Natural killer cell (primary cell): ENCODE measurements around the gene TMEM43. TPM values are rescaled to one million over a fixed set of nuclear protein-coding genes. Genes with fewer than 3 reads are reported as not detected.

ENCODE experiments used
- ATAC-seq, 3 donors: fragments of 150-1000 bp in 2 of 3; fragments of 200-7000 bp in 1 of 3; cut with Tn5 transposase; 1 replicate in 1 of 3; 2 replicates in 2 of 3; pipeline ENCODE4 v1.10.0; 2021; ENCODE audit warnings: mild to moderate bottlenecking in 2 of 3, moderate library complexity in 2 of 3
- DNase-seq, 2 donors: peaks; one replicate each; pipeline versions ENCODE4 v3.0.0 to v3.0.0-alpha.2; 2013 to 2021; ENCODE audit warnings: mixed read lengths in 1 of 2
- H3K27ac ChIP-seq: one replicate; pipeline ENCODE4 v1.5.1; 2013; ENCODE audit warnings: mild to moderate bottlenecking, low read length
- H3K27me3 ChIP-seq: one replicate; pipeline ENCODE4 v1.6.1; 2013; ENCODE audit warnings: low read length; ENCODE audit not compliant: control insufficient read depth, insufficient read depth
- H3K36me3 ChIP-seq: one replicate; pipeline ENCODE4 v1.6.1; 2013; ENCODE audit warnings: low read length; ENCODE audit not compliant: control insufficient read depth, insufficient read depth
- H3K4me1 ChIP-seq: one replicate; pipeline ENCODE4 v1.6.1; 2013; ENCODE audit warnings: low read length; ENCODE audit not compliant: control insufficient read depth, insufficient read depth
- H3K4me3 ChIP-seq: one replicate; pipeline ENCODE4 v1.5.1; 2013; ENCODE audit warnings: low read length
- H3K9me3 ChIP-seq: one replicate; pipeline ENCODE4 v1.6.1; 2013; ENCODE audit warnings: low read length; ENCODE audit not compliant: control insufficient read depth, insufficient read depth
- H3K27ac Mint-ChIP-seq, 2 donors: one replicate each; pipeline ENCODE4 v1.8.0; 2022; ENCODE audit warnings: mild to moderate bottlenecking in 2 of 2, mixed read lengths in 2 of 2, moderate library complexity in 1 of 2
- H3K27me3 Mint-ChIP-seq, 2 donors: one replicate each; pipeline ENCODE4 v1.8.0; 2022; ENCODE audit warnings: low read depth in 2 of 2, mixed read lengths in 2 of 2
- H3K36me3 Mint-ChIP-seq: one replicate; pipeline ENCODE4 v1.8.0; 2022; ENCODE audit warnings: mixed read lengths
- H3K4me1 Mint-ChIP-seq, 2 donors: one replicate each; pipeline ENCODE4 v1.8.0; 2022; ENCODE audit warnings: mixed read lengths in 2 of 2
- H3K4me3 Mint-ChIP-seq: one replicate; pipeline ENCODE4 v1.8.0; 2022; ENCODE audit warnings: mild to moderate bottlenecking, moderate library complexity, mixed read lengths
- H3K9me3 Mint-ChIP-seq, 2 donors: one replicate each; pipeline ENCODE4 v1.8.0; 2022; ENCODE audit warnings: mixed read lengths in 2 of 2
- CTCF ChIP-seq: fragments of 200-600 bp; IDR thresholded peaks from one replicate; pipeline ENCODE4 v1.8.0; 2022; ENCODE audit warnings: antibody characterized with exemption
- WGBS: methylation state at CpG from one replicate; pipeline ENCODE4 v1.1.7; 2013; ENCODE audit warnings: missing lambda C conversion rate; ENCODE audit not compliant: insufficient coverage; 5-methylcytosine and 5-hydroxymethylcytosine counted together
- intact Hi-C: fragments of 100-400 bp; cut with micrococcal nuclease; formaldehyde crosslinking; loops from one replicate; pipeline ENCODE4 v1.14.2; 2022
- total RNA-seq, 4 donors: library from RNA; stranded (reverse); fragments of 120-200 nt in 1 of 4; gene quantifications; one replicate each; pipeline versions ENCODE4 v1.2.3 to v1.2.4, GENCODE V29; 2013 to 2022

The TMEM43 gene
- total RNA-seq, 3 donors from 2014 or later (not counting 1 experiment from before 2014, with no cell fraction given), result 49.5 to 61.1 (median 54.1) TPM

- Histone ChIP-seq H3K4me1 (peaks cover 11% of the 10 kb centered on the region), H3K4me3 (no peak overlapping the region), H3K27ac (no peak overlapping the region), H3K36me3 (peaks cover 53% of the 10 kb centered on the region), H3K9me3 (no peaks in the 10 kb centered on the region), H3K27me3 (no peaks in the 10 kb centered on the region)
- ATAC-seq (no peak), DNase-seq (no peak)
- Mint-ChIP-seq H3K4me3 (no peak overlapping the region), H3K36me3 (no peaks in the 10 kb centered on the region), H3K27me3 (no peaks in the 10 kb centered on the region), H3K27ac (peak overlapping the region; percentile 47 to 58), H3K4me1 (peaks cover 4 to 21% of the 10 kb centered on the region in 2 donors), H3K9me3 (no peaks in the 10 kb centered on the region)
- WGBS, result 95% methylated on average over 9 of the region's 9 CpGs
- TF ChIP-seq CTCF, result no peak
- intact Hi-C loops, result no loop called here
Measured at GRCh38 chr3:14150078-14150477, 25.2 kb downstream of the TMEM43 start.

DNA sequence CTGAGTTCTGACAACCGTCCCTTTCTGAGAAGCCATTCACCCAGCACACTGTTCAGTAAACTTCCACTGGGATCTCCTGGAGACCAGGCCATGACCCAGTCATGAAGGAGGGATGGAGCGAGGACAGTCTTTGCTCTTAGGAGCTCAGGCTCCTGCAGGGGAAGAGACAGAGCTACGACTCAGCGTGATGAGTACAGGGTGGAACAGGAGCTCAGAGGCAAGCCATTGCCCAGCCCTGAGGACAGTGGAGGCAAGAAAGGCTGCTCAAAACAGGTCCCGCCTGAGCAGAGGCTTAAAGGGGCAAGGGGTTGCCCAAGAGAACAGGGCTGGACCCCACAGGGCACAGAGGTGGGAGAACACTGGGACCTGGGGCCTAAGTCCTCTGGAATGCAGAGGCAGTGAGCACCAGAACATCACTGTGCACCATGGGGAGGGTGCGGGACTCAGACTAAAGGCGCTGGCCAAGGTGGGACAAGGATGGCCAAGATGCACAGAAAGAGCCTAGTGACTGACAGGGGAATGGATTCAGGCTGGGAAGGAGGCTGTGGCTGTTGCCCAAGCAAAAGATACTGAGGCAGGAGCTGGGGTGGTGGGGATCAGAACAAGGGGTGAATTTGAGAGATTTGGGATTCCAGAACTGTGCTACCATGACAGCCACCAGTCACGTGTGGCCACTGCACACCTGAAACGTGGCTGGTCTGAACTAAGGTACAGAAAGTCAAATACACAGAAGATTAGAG lies 25.8 kb downstream of the TMEM43 start:
- ATAC-seq (no peak), DNase-seq (no peak)
- no peaks in the 10 kb centered on the region for H3K27me3 Mint-ChIP-seq
- 98% methylated on average over 9 of the region's 9 CpGs for WGBS
- intact Hi-C loops, result no loop called here
- no peak overlapping the region for H3K4me3 Mint-ChIP-seq
- H3K4me1 Mint-ChIP-seq, result peaks cover 0 to 17% of the 10 kb centered on the region in 2 donors
- H3K27ac Mint-ChIP-seq, result peak overlapping the region; percentile 47 to 58
- H3K9me3 ChIP-seq, result no peaks in the 10 kb centered on the region
- H3K4me1 ChIP-seq, result peaks cover 5% of the 10 kb centered on the region
- no peaks in the 10 kb centered on the region for H3K27me3 ChIP-seq
- H3K36me3 Mint-ChIP-seq, result peaks cover under 1% of the 10 kb centered on the region
- H3K9me3 Mint-ChIP-seq, result no peaks in the 10 kb centered on the region
- H3K4me3 ChIP-seq, result no peak overlapping the region
- H3K36me3 ChIP-seq, result peaks cover 50% of the 10 kb centered on the region
- no peak for TF ChIP-seq CTCF
- H3K27ac ChIP-seq, result no peak overlapping the region

DNA sequence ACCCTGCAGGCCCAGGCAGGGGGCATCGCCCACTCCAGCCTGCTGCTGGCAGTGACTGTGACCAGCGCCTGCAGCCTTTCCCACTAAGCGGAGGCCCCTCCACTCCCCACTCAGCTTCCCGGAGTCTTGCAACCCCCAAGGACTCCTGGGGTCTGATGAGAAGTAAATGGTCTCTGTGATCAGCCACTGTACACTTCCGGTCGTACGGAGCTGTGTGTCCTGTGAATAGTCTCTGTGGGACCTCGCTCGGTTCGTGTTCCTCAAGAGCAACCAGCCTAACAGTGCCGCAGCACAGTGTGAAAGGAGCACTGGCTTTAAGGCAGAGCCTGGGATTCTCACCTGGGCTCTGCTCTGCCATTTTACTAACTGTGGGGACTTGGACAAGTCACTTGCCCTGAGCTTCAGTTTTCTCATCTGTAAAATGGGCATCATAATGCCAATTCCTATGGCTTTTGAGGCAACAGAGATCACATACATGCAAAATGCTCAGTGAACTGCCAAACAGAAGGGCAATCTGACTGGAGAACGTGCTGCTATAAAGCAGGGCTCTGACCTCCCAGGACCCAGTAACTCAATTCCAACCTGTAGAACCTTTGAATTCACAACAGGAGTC lies 26.7 kb downstream of the TMEM43 start:
- no peaks in the 10 kb centered on the region for H3K27me3 ChIP-seq
- Mint-ChIP-seq H3K27me3 (no peaks in the 10 kb centered on the region), H3K9me3 (no peaks in the 10 kb centered on the region), H3K36me3 (peaks cover 8% of the 10 kb centered on the region), H3K4me3 (no peak overlapping the region), H3K4me1 (peaks cover 0 to 8% of the 10 kb centered on the region in 2 donors), H3K27ac (no peak overlapping the region)
- DNase-seq, result no peak
- no peak for TF ChIP-seq CTCF
- H3K27ac ChIP-seq, result no peak overlapping the region
- no peaks in the 10 kb centered on the region for H3K9me3 ChIP-seq
- peaks cover 46% of the 10 kb centered on the region for H3K36me3 ChIP-seq
- H3K4me3 ChIP-seq, result no peak overlapping the region
- intact Hi-C loops, result no loop called here
- WGBS, result 95% methylated on average over 12 of the region's 12 CpGs
- no peak for ATAC-seq
- H3K4me1 ChIP-seq, result no peaks in the 10 kb centered on the region
